GM12878 (cell line): ENCODE data around the gene UBAP2. TPM values are rescaled to one million over a fixed set of nuclear protein-coding genes. Genes with fewer than 3 reads are reported as not detected.

Source experiments
- ATAC-seq: fragments of 200-7000 bp; cut with Tn5 transposase; 3 replicates; pipeline ENCODE4 v1.9.1; 2020; ENCODE audit warnings: mild to moderate bottlenecking, moderate library complexity
- BruUV-seq: library from RNA; stranded (reverse); fragments of 400-500 nt; replicated peaks from 2 replicates; lab custom pipeline; 2021; lab: Mats Ljungman, UMichigan
- CTCF ChIA-PET: fragments of 300-600 bp; sonication (Branson Sonifier 250); formaldehyde crosslinking; extraction: SDS; loops from one replicate; lab custom pipeline; 2021; ENCODE audit warnings: inconsistent platforms; lab: Yijun Ruan, JAX
- POLR2A ChIA-PET: fragments of 350-600 bp; formaldehyde crosslinking; extraction: SDS; loops from one replicate; lab custom pipeline; 2021; ENCODE audit warnings: inconsistent platforms; lab: Charles Lee
- RAD21 ChIA-PET: fragments of 300-600 bp; sonication (Branson Sonifier 250); formaldehyde crosslinking; loops from one replicate; lab custom pipeline; 2023; ENCODE audit warnings: antibody characterized with exemption; ENCODE audit not compliant: unreplicated experiment; lab: Charles Lee
- SMC1A ChIA-PET: fragments of 300-600 bp; sonication (Branson Sonifier 250); formaldehyde crosslinking; loops from one replicate; lab custom pipeline; 2023; ENCODE audit not compliant: unreplicated experiment, uncharacterized antibody; lab: Charles Lee
- DNase-seq: peaks from one replicate; pipeline ENCODE4 v3.0.0-alpha.2; 2011; ENCODE audit warnings: low read depth, low spot score
- FAIRE-seq: peaks from 3 replicates; lab custom pipeline; 2011; peaks lifted over from hg19 to GRCh38; lab: Jason Lieb, UNC
- H2AFZ ChIP-seq: 2 replicates; pipeline ENCODE4 v1.6.0; 2011; ENCODE audit warnings: low read depth, low read length, control low read depth; ENCODE audit not compliant: control insufficient read depth
- H3K27ac ChIP-seq: 2 replicates; pipeline ENCODE4 v1.5.1; 2011; ENCODE audit warnings: control low read depth; ENCODE audit not compliant: control insufficient read depth, insufficient read depth
- H3K27me3 ChIP-seq, 2 experiments: replicated peaks in 1 of 2; 2 replicates each; pipeline versions ENCODE4 v1.6.0 to v1.6.1; 2011; ENCODE audit warnings: low read length in 1 of 2; ENCODE audit not compliant: control insufficient read depth in 2 of 2, insufficient read depth in 2 of 2
- H3K36me3 ChIP-seq, 2 experiments: 2 replicates each; pipeline ENCODE4 v1.5.1; 2011; ENCODE audit warnings: low read length in 1 of 2; ENCODE audit not compliant: control insufficient read depth in 2 of 2, insufficient read depth in 2 of 2
- H3K4me1 ChIP-seq: 2 replicates; pipeline ENCODE4 v1.6.1; 2011; ENCODE audit warnings: mild to moderate bottlenecking, low read length, moderate library complexity, mixed read lengths; ENCODE audit not compliant: control insufficient read depth, insufficient read depth
- H3K4me2 ChIP-seq: 2 replicates; pipeline ENCODE4 v1.6.0; 2011; ENCODE audit warnings: control low read depth; ENCODE audit not compliant: control insufficient read depth, insufficient read depth
- H3K4me3 ChIP-seq: fragments of 200-600 bp; sonication (generic); 2 replicates; pipeline ENCODE4 v1.5.1; 2016
- H3K79me2 ChIP-seq: 2 replicates; pipeline ENCODE4 v1.6.0; 2011; ENCODE audit warnings: low read length; ENCODE audit not compliant: control insufficient read depth, insufficient read depth
- H3K9ac ChIP-seq: 2 replicates; pipeline ENCODE4 v1.8.0; 2011; ENCODE audit warnings: low read length, control low read depth, mixed read lengths; ENCODE audit not compliant: control insufficient read depth, insufficient read depth
- H3K9me3 ChIP-seq: replicated peaks from 3 replicates; pipeline ENCODE4 v1.5.1; 2011; ENCODE audit warnings: mild to moderate bottlenecking, low read length; ENCODE audit not compliant: control insufficient read depth, insufficient read depth
- H4K20me1 ChIP-seq: 2 replicates; pipeline ENCODE4 v1.6.0; 2011; ENCODE audit not compliant: control insufficient read depth, insufficient read depth
- CHD1 ChIP-seq: IDR thresholded peaks from 2 replicates; pipeline ENCODE4 v1.6.1; 2012; ENCODE audit warnings: low read depth, low read length, improper control_type of control experiment
- CHD4 ChIP-seq: fragments of 200-600 bp; sonication (generic); IDR thresholded peaks from 2 replicates; pipeline ENCODE4 v1.6.1; 2016; ENCODE audit warnings: mild to moderate bottlenecking
- FOXM1 ChIP-seq: IDR thresholded peaks from 2 replicates; pipeline ENCODE4 v1.6.1; 2012; ENCODE audit warnings: low read depth, mild to moderate bottlenecking, inconsistent platforms, low read length, moderate library complexity
- PKNOX1 ChIP-seq: fragments of 450-650 bp; IDR thresholded peaks from 2 replicates; pipeline ENCODE4 v1.6.1; 2016; ENCODE audit warnings: mild to moderate bottlenecking
- PML ChIP-seq: IDR thresholded peaks from 2 replicates; pipeline ENCODE4 v1.6.1; 2012; ENCODE audit warnings: low read length, inconsistent platforms
- PRDM15 ChIP-seq: fragments of 450-650 bp; formaldehyde crosslinking; IDR thresholded peaks from 2 replicates; pipeline ENCODE4 v1.4.0; 2020; ENCODE audit warnings: mild to moderate bottlenecking, moderate library complexity
- RAD21 ChIP-seq: IDR thresholded peaks from 2 replicates; pipeline ENCODE4 v1.6.1; 2011; ENCODE audit warnings: mild to moderate bottlenecking, low read depth, low read length, moderate library complexity; ENCODE audit not compliant: insufficient read depth
- RB1 ChIP-seq: fragments of 450-650 bp; formaldehyde crosslinking; IDR thresholded peaks from 2 replicates; pipeline ENCODE4 v1.6.1; 2017; ENCODE audit warnings: mild to moderate bottlenecking, borderline replicate concordance
- ZNF24 ChIP-seq: fragments of 450-650 bp; IDR thresholded peaks from 2 replicates; pipeline ENCODE4 v1.6.1; 2017; ENCODE audit warnings: antibody characterized with exemption, mild to moderate bottlenecking
- WGBS: methylation state at CpG from one replicate; pipeline ENCODE4 v1.1.6; 2016; ENCODE audit warnings: low lambda C conversion rate; ENCODE audit not compliant: insufficient replicate concordance, insufficient coverage; ENCODE audit errors: missing lambda C conversion rate; 5-methylcytosine and 5-hydroxymethylcytosine counted together
- in situ Hi-C: fragments of 300-500 bp; cut with MboI; formaldehyde crosslinking; loops from 9 replicates; pipeline ENCODE4 v1.14.3; 2018; ENCODE audit warnings: mixed read lengths
- intact Hi-C: fragments of 100-400 bp; cut with micrococcal nuclease; formaldehyde crosslinking; loops from one replicate; pipeline ENCODE4 v1.14.2; 2022; ENCODE audit not compliant: unreplicated experiment
- polyA plus RNA-seq, 11 experiments: library from polyadenylated mRNA; depleted of rRNA in 4 of 11; unstranded in 6 of 11; stranded (reverse) in 5 of 11; fragments of >200 nt; fragmentation: Nextera tagmentation in 4 of 11; fragmentation: Illumina TruSeq in 1 of 11; extraction: Ambion mirVana in 4 of 11; extraction: Trizol in 1 of 11; gene quantifications; 1 replicate in 1 of 11; 2 replicates in 10 of 11; pipeline versions ENCODE4 v1.2.1 to v1.2.3, GENCODE V29; 2011 to 2016; ENCODE audit warnings: inconsistent platforms in 2 of 11, missing spikeins in 2 of 11, low read depth in 1 of 11
- total RNA-seq, 4 experiments: library from RNA; depleted of rRNA in 3 of 4; stranded (reverse); fragments of >200 nt in 3 of 4; fragmentation: Illumina TruSeq in 1 of 4; extraction: Trizol in 1 of 4; gene quantifications; 2 replicates each; pipeline versions ENCODE4 v1.2.1 to v1.2.3, GENCODE V29; 2013 to 2021

Gene UBAP2
- total and polyA plus RNA-seq, 10 of the 15 experiments (the other 5 are each of a cell fraction or from before 2014, with no cell fraction given): 8.5 to 48.2 (median 28.1) TPM

- FAIRE-seq: no peak
- in situ Hi-C loops: no loop called here
- H3K9me3 ChIP-seq: no peaks in the 10 kb centered on the region
- ChIA-PET SMC1A (no interaction called here), CTCF (interaction anchor here (0.9 kb wide), 1 partner anchor 38 kb away, joined by 3 read pairs; no protein-coding TSS in a partner anchor), POLR2A (no interaction called here)
- H3K36me3 ChIP-seq: peaks cover 1 to 3% of the 10 kb centered on the region in 2 experiments; a peak in 2 of 4 replicates
- no peaks in the 10 kb centered on the region for H3K4me1 ChIP-seq
- no peak for DNase-seq
- no peaks in the 10 kb centered on the region for H4K20me1 ChIP-seq
- ATAC-seq: no peak
- H3K27me3 ChIP-seq: no peaks in the 10 kb centered on the region
- 93% methylated on average over 5 of the region's 5 CpGs for WGBS
- BruUV-seq: no TSS peak
- H3K9ac ChIP-seq: no peak overlapping the region
- H3K4me3 ChIP-seq: no peak overlapping the region
- H3K27ac ChIP-seq: no peak overlapping the region
- TF ChIP-seq PKNOX1 (0 out of 2 replicates have a peak, but pooled peaks have one; percentile 10), CHD1 (no peak)
- TF ChIP-seq, all 136 proteins: peak for 1
- intact Hi-C loops: no loop called here
- H2AFZ ChIP-seq: no peak overlapping the region
- peaks cover 48% of the 10 kb centered on the region for H3K79me2 ChIP-seq
- H3K4me2 ChIP-seq: no peak overlapping the region
- RAD21 ChIA-PET: no interaction called here
These were observed 13.0 kb downstream of the UBAP2 start for GRCh38 chr9:34035656-34036055.

- FAIRE-seq (no peak), ATAC-seq (no peak), DNase-seq (no peak)
- no peaks in the 10 kb centered on the region for H3K9me3 ChIP-seq
- 85% methylated on average over 6 of the region's 6 CpGs for WGBS
- no peaks in the 10 kb centered on the region for H4K20me1 ChIP-seq
- peaks cover 45% of the 10 kb centered on the region for H3K79me2 ChIP-seq
- ChIA-PET RAD21 (no interaction called here), SMC1A (no interaction called here), CTCF (no interaction called here), POLR2A (no interaction called here)
- BruUV-seq: no TSS peak
- no peaks in the 10 kb centered on the region for H3K4me1 ChIP-seq
- H3K9ac ChIP-seq: no peak overlapping the region
- peaks cover 1 to 3% of the 10 kb centered on the region in 2 experiments; a peak in 2 of 4 replicates for H3K36me3 ChIP-seq
- H3K27ac ChIP-seq: no peak overlapping the region
- no peaks in the 10 kb centered on the region for H3K27me3 ChIP-seq
- intact Hi-C loops (no loop called here), in situ Hi-C loops (no loop called here)
- H3K4me3 ChIP-seq: no peak overlapping the region
- H2AFZ ChIP-seq: no peak overlapping the region
- H3K4me2 ChIP-seq: no peak overlapping the region
- TF ChIP-seq PML (no peak), RB1 (no peak), PKNOX1 (no peak), FOXM1 (no peak), CHD4 (no peak), PRDM15 (CRISPR knock-in tag) (no peak), ZNF24 (no peak), RAD21 (no peak)
These were observed 14.0 kb downstream of the UBAP2 start for GRCh38 chr9:34034698-34035065.
